HAP-1 (cell line): Measurements from ENCODE around the gene HOMER2.

Experiments used
- DNase-seq, 2 experiments: peaks; one replicate each; pipeline ENCODE4 v3.0.0-alpha.2; 2016 to 2020; ENCODE audit warnings: low spot score in 2 of 2
- H3K27me3 ChIP-seq: fragments of 250-450 bp; sonication (Bioruptor Pico); 2 replicates; pipeline ENCODE4 v1.5.1; 2020; ENCODE audit warnings: low read depth, mild to moderate bottlenecking, moderate library complexity
- H3K36me3 ChIP-seq: fragments of 250-450 bp; sonication (Bioruptor Pico); replicated peaks from 2 replicates; pipeline ENCODE4 v1.5.1; 2020; ENCODE audit warnings: mild to moderate bottlenecking
- H3K4me1 ChIP-seq: fragments of 250-450 bp; sonication (Bioruptor Pico); 2 replicates; pipeline ENCODE4 v1.5.1; 2020; ENCODE audit warnings: mild to moderate bottlenecking
- H3K4me3 ChIP-seq: fragments of 250-450 bp; sonication (Bioruptor Pico); 2 replicates; pipeline ENCODE4 v1.5.1; 2020; ENCODE audit warnings: mild to moderate bottlenecking, moderate library complexity
- H3K9me3 ChIP-seq: fragments of 250-450 bp; sonication (Bioruptor Pico); 2 replicates; pipeline ENCODE4 v1.5.1; 2020; ENCODE audit warnings: mild to moderate bottlenecking, moderate library complexity
- in situ Hi-C: fragments of 300-500 bp; cut with MboI; formaldehyde crosslinking; loops from 3 replicates; pipeline ENCODE4 v1.14.3; 2020; ENCODE audit warnings: low sequenced_read_pairs, inconsistent platforms, mixed read lengths

The HOMER2 gene

GRCh38 chr15:82851981-82852511, 100.5 kb downstream of the HOMER2 start:
- Histone ChIP-seq H3K9me3 (no peaks in the 10 kb centered on the region), H3K4me3 (no peak overlapping the region), H3K4me1 (no peaks in the 10 kb centered on the region; the same call in 1 of the 2 replicates), H3K27me3 (no peaks in the 10 kb centered on the region), H3K36me3 (peaks cover 13% of the 10 kb centered on the region)
- in situ Hi-C loops = no loop called here
- DNase-seq = peak in 1 of 2 experiments; percentile 8

GRCh38 chr15:82851306-82851850, 101.1 kb downstream of the HOMER2 start:
- no peak overlapping the region for H3K4me3 ChIP-seq
- in situ Hi-C loops = no loop called here
- no peaks in the 10 kb centered on the region; the same call in 1 of the 2 replicates for H3K4me1 ChIP-seq
- H3K36me3 ChIP-seq = peaks cover 13% of the 10 kb centered on the region
- peak in 1 of 2 experiments; percentile 7 for DNase-seq
- no peaks in the 10 kb centered on the region for H3K27me3 ChIP-seq
- H3K9me3 ChIP-seq = no peaks in the 10 kb centered on the region

DNA sequence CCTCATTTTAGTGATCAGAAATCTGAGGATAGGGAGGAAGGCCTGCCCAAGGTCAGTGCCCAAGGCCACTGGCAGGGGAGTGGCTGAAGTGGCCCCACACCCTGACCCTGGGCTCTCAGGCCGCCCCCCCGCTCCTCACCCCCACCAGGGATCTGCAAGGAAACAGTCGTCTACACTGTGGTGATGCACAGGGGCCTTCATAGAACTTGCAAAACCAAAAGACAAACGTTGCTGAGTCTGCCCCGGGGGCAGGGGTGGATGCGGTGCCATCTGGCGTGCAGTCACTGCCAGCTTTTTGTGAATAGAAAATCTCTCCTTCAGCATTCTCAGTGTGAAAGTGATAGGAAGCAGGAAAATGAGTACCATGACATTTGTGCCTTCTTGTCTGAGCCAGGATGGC, 101.8 kb downstream of the HOMER2 start:
- no peaks in the 10 kb centered on the region for H3K4me1 ChIP-seq
- no peaks in the 10 kb centered on the region for H3K9me3 ChIP-seq
- DNase-seq = peak in 1 of 2 experiments; percentile 7
- no peaks in the 10 kb centered on the region for H3K27me3 ChIP-seq
- H3K4me3 ChIP-seq = no peak overlapping the region
- in situ Hi-C loops = no loop called here
- H3K36me3 ChIP-seq = peaks cover 13% of the 10 kb centered on the region

- no peaks in the 10 kb centered on the region for H3K27me3 ChIP-seq
- DNase-seq = peak; percentile 93 to 96
- H3K9me3 ChIP-seq = no peaks in the 10 kb centered on the region
- H3K36me3 ChIP-seq = peaks cover 13% of the 10 kb centered on the region
- H3K4me1 ChIP-seq = no peaks in the 10 kb centered on the region
- H3K4me3 ChIP-seq = no peak overlapping the region
- in situ Hi-C loops = no loop called here
Measured at GRCh38 chr15:82849556-82850512, 102.7 kb downstream of the HOMER2 start.

DNA sequence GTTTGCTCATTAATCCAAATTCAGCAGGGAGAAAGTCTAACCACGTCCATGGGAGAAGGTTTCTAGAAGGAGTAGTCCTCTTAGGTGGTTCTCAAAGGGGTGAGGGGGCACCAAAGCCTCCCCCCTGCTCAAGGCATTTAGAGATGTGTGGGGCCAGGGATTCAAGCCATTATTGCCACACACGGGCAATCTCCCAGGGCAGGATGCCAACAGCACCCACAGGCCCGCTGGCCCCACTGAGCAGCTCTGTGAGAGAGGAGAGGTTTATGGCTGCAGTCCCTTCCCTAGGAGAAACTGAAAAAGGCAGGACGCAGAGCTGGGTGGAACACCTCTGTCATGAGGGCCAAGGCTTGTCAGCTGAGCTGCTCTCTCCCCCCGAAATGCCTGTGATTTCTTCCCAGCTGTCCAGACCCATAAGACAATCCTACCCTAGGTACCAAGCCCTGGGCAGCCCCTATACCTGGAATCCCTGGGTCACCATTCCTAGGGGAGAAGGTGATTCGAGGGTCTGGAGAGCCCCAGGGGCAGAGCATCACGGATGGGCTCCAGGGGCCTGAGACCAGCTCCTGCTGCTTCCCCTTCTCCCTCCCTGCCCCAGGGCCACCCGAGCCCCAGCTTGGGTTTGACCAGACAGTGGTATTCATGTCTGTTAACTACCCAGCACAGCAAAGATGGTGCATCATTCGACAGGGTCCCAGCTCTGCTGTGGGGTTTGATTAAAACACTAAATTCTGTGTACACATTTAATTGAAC, 104.1 kb downstream of the HOMER2 start:
- H3K4me1 ChIP-seq = no peaks in the 10 kb centered on the region
- no peaks in the 10 kb centered on the region for H3K9me3 ChIP-seq
- DNase-seq = peak in 1 of 2 experiments; percentile 11
- no peak overlapping the region for H3K4me3 ChIP-seq
- H3K36me3 ChIP-seq = peaks cover 13% of the 10 kb centered on the region
- H3K27me3 ChIP-seq = no peaks in the 10 kb centered on the region
- in situ Hi-C loops = no loop called here

DNA sequence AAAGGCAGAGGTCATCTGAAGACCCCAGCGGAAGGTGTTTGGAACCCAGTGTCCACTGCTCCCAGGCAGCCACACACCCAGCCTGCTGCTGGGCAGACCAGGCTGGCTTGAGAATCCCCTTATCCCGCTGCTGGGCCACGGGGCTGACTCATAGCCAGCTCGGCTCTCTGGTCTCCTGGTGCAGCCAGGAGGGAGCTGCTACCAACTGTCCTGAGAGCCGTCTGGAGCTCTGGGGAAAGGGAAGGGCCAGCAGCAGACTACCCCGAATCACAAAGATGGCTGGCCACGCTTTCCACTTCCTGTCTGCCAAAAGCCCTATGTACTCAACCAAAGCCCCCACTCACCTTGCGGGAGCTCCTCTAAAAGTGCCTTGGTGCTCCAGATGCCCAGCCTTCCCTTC, 104.8 kb downstream of the HOMER2 start:
- Histone ChIP-seq H3K36me3 (peaks cover 12% of the 10 kb centered on the region), H3K27me3 (no peaks in the 10 kb centered on the region), H3K4me3 (no peak overlapping the region), H3K9me3 (no peaks in the 10 kb centered on the region), H3K4me1 (no peaks in the 10 kb centered on the region)
- in situ Hi-C loops = no loop called here
- DNase-seq = peak in 1 of 2 experiments; percentile 9

- in situ Hi-C loops = no loop called here
- Histone ChIP-seq H3K4me3 (no peak overlapping the region), H3K9me3 (no peaks in the 10 kb centered on the region), H3K36me3 (peaks cover 10% of the 10 kb centered on the region), H3K27me3 (no peaks in the 10 kb centered on the region), H3K4me1 (no peaks in the 10 kb centered on the region)
- DNase-seq = no peak
Measured at GRCh38 chr15:82846621-82847020, 105.9 kb downstream of the HOMER2 start.

- H3K4me3 ChIP-seq = no peak overlapping the region
- in situ Hi-C loops = no loop called here
- no peaks in the 10 kb centered on the region for H3K9me3 ChIP-seq
- H3K4me1 ChIP-seq = no peaks in the 10 kb centered on the region
- DNase-seq = peak in 1 of 2 experiments; percentile 7
- H3K36me3 ChIP-seq = peaks cover 3% of the 10 kb centered on the region; the same call in 1 of the 2 replicates
- no peaks in the 10 kb centered on the region for H3K27me3 ChIP-seq
Measured at GRCh38 chr15:82845686-82846085, 106.8 kb downstream of the HOMER2 start.

DNA sequence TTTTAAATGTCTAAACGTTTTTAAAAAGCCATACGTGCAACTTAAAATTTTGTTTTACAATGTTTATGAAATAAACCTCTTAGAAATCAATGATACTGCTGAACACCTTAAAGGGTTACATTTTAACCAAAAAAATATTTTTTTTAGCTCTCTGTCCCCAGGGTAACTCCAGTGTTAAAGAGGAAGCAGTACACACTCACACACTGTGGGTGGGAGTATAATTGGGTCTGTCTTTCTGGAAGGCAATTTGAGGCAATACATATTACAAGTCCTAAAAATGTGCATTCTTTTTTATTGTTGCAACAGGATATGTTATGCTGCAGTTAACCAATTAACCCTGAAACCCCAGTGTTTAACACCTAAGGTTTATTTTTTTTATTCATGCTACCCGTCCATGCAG, 109.0 kb downstream of the HOMER2 start:
- Histone ChIP-seq H3K36me3 (no peaks in the 10 kb centered on the region), H3K4me1 (no peaks in the 10 kb centered on the region), H3K9me3 (no peaks in the 10 kb centered on the region), H3K27me3 (no peaks in the 10 kb centered on the region), H3K4me3 (no peak overlapping the region)
- DNase-seq = no peak
- in situ Hi-C loops = no loop called here

- H3K27me3 ChIP-seq = no peaks in the 10 kb centered on the region
- H3K4me3 ChIP-seq = no peak overlapping the region
- no peaks in the 10 kb centered on the region for H3K4me1 ChIP-seq
- no peaks in the 10 kb centered on the region for H3K9me3 ChIP-seq
- peaks cover 18% of the 10 kb centered on the region; the same call in 1 of the 2 replicates for H3K36me3 ChIP-seq
- no peak for DNase-seq
- in situ Hi-C loops = no loop called here
Measured at GRCh38 chr15:82840166-82840565, 112.4 kb downstream of the HOMER2 start.

- peaks cover 29% of the 10 kb centered on the region for H3K36me3 ChIP-seq
- no peaks in the 10 kb centered on the region for H3K9me3 ChIP-seq
- H3K4me3 ChIP-seq = no peak overlapping the region
- no peak for DNase-seq
- in situ Hi-C loops = no loop called here
- H3K27me3 ChIP-seq = no peaks in the 10 kb centered on the region
- no peaks in the 10 kb centered on the region for H3K4me1 ChIP-seq
Measured at GRCh38 chr15:82839136-82839535, 113.4 kb downstream of the HOMER2 start.

DNA sequence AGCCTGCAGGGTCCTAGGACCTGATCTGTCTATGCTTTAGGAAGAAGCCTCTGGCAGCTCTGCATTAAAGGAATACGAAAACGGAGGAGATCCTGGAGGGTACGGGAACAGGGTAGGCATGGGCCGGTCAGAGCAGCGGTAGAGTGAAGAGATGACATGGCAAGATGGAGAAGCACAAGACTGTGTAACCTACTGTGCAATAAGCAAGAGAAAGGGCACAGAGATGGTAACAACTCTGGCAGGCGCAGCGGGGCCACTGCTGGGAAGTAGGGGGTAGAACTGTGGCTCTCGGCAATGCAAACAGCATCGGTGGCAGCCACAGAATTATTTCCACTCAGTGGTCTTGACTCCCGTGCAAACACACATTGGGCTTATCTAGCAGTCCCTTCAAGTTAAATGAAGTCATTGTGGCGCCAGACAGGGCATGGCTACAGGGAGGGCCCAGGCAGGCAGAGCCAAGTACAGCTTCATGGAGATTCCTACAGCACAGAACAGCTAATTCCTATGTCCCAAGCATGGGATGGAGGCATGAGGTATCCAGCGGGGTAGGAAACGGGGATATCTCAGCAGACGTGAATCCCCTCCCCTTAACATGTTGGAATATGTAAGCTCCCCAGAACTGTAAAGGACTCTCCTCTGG, 114.3 kb downstream of the HOMER2 start:
- DNase-seq = no peak
- H3K9me3 ChIP-seq = no peaks in the 10 kb centered on the region
- peaks cover 38% of the 10 kb centered on the region for H3K36me3 ChIP-seq
- no peaks in the 10 kb centered on the region for H3K4me1 ChIP-seq
- H3K27me3 ChIP-seq = no peaks in the 10 kb centered on the region
- in situ Hi-C loops = no loop called here
- H3K4me3 ChIP-seq = no peak overlapping the region

GRCh38 chr15:82835391-82835917, 117.1 kb downstream of the HOMER2 start:
- Histone ChIP-seq H3K4me1 (peaks cover 17% of the 10 kb centered on the region), H3K36me3 (peaks cover 58% of the 10 kb centered on the region), H3K4me3 (no peak overlapping the region), H3K9me3 (no peaks in the 10 kb centered on the region), H3K27me3 (no peaks in the 10 kb centered on the region)
- in situ Hi-C loops = no loop called here
- DNase-seq = no peak
